ENCODE results near the gene KRT77.

KRT77 gene

GRCh38 chr12:52742822-52743457 is 39.6 kb upstream of the KRT77 start:
- no peak overlapping the region for H3K9ac ChIP-seq (ENCODE audit: low read depth, low read length, poor library complexity)
- no peak for DNase-seq (ENCODE audit: low spot score)
- no peak overlapping the region for H2BK5ac ChIP-seq (ENCODE audit: low read length)
- H2AK5ac ChIP-seq (ENCODE audit: low read depth, low read length) = no peak overlapping the region
- no peak overlapping the region for H2BK12ac ChIP-seq (ENCODE audit: low read length)
- H4K91ac ChIP-seq (ENCODE audit: low read depth, low read length, poor library complexity) = no peak overlapping the region
- H3K79me1 ChIP-seq (ENCODE audit: low read depth, low read length) = no peaks in the 10 kb centered on the region
- no peaks in the 10 kb centered on the region for H3K9me3 ChIP-seq (replicated peaks in 1 of 2; ENCODE audit: control insufficient read depth in 2 of 2, insufficient read depth in 1 of 2, low read depth in 1 of 2, low read length in 2 of 2)
- no peak overlapping the region for H2BK120ac ChIP-seq (ENCODE audit: low read depth, low read length)
- H4K8ac ChIP-seq (ENCODE audit: low read depth, low read length) = no peak overlapping the region
- no peaks in the 10 kb centered on the region for H3K36me3 ChIP-seq (replicated peaks in 1 of 2; ENCODE audit: control insufficient read depth in 2 of 2, insufficient read depth in 2 of 2, low read length in 2 of 2)
- no peak overlapping the region for H3K4me3 ChIP-seq (ENCODE audit: low read length in 2 of 2)
- no peak overlapping the region for H2BK15ac ChIP-seq (ENCODE audit: low read length)
- H3K27me3 ChIP-seq (ENCODE audit: control insufficient read depth in 3 of 3, insufficient read depth in 3 of 3, low read depth in 1 of 3, low read length in 3 of 3) = peaks cover 0 to 3% (median 0%) of the 10 kb centered on the region in 3 experiments
- no peak overlapping the region for H3K14ac ChIP-seq (ENCODE audit: low read length)
- no CpG with 5 or more reads among the region's 3 CpGs for WGBS, 2 donors (ENCODE audit: extremely low coverage in 2 of 2, insufficient read length in 2 of 2, insufficient replicate concordance in 1 of 2)
- H3K4me1 ChIP-seq (ENCODE audit: control insufficient read depth in 2 of 2, insufficient read depth in 1 of 2, low read depth in 1 of 2, low read length in 2 of 2) = no peaks in the 10 kb centered on the region
- H2AFZ ChIP-seq (ENCODE audit: low read length) = no peak overlapping the region
- H3K27ac ChIP-seq (replicated peaks; ENCODE audit: low read length) = no peak overlapping the region
- peak overlapping the region; percentile 19 for H3K18ac ChIP-seq (ENCODE audit: low read length)
- H3K23ac ChIP-seq (ENCODE audit: low read depth, low read length, poor library complexity) = no peak overlapping the region
- H3K4me2 ChIP-seq (ENCODE audit: insufficient read depth, low read length, poor library complexity, severe bottlenecking) = no peak overlapping the region
- no peak overlapping the region for H3K4ac ChIP-seq (ENCODE audit: low read length)

- no peak overlapping the region for H2AFZ ChIP-seq (ENCODE audit: low read length)
- H3K9ac ChIP-seq (ENCODE audit: low read depth, low read length, poor library complexity) = no peak overlapping the region
- no peaks in the 10 kb centered on the region for H3K79me1 ChIP-seq (ENCODE audit: low read depth, low read length)
- no peak overlapping the region for H3K23ac ChIP-seq (ENCODE audit: low read depth, low read length, poor library complexity)
- no peak overlapping the region for H4K91ac ChIP-seq (ENCODE audit: low read depth, low read length, poor library complexity)
- WGBS, 2 donors (ENCODE audit: extremely low coverage in 2 of 2, insufficient read length in 2 of 2, insufficient replicate concordance in 1 of 2) = no CpG with 5 or more reads among the region's 7 CpGs
- no peak overlapping the region for H3K4me3 ChIP-seq (ENCODE audit: low read length in 2 of 2)
- no peak overlapping the region for H3K4me2 ChIP-seq (ENCODE audit: insufficient read depth, low read length, poor library complexity, severe bottlenecking)
- no peak overlapping the region for H2AK5ac ChIP-seq (ENCODE audit: low read depth, low read length)
- no peaks in the 10 kb centered on the region for H3K9me3 ChIP-seq (replicated peaks in 1 of 2; ENCODE audit: control insufficient read depth in 2 of 2, insufficient read depth in 1 of 2, low read depth in 1 of 2, low read length in 2 of 2)
- no peaks in the 10 kb centered on the region for H3K4me1 ChIP-seq (ENCODE audit: control insufficient read depth in 2 of 2, insufficient read depth in 1 of 2, low read depth in 1 of 2, low read length in 2 of 2)
- no peak overlapping the region for H2BK5ac ChIP-seq (ENCODE audit: low read length)
- no peak overlapping the region for H3K18ac ChIP-seq (ENCODE audit: low read length)
- no peak overlapping the region for H3K4ac ChIP-seq (ENCODE audit: low read length)
- peaks cover 0 to 3% (median 0%) of the 10 kb centered on the region in 3 experiments for H3K27me3 ChIP-seq (ENCODE audit: control insufficient read depth in 3 of 3, insufficient read depth in 3 of 3, low read depth in 1 of 3, low read length in 3 of 3)
- no peaks in the 10 kb centered on the region for H3K36me3 ChIP-seq (replicated peaks in 1 of 2; ENCODE audit: control insufficient read depth in 2 of 2, insufficient read depth in 2 of 2, low read length in 2 of 2)
- H3K14ac ChIP-seq (ENCODE audit: low read length) = no peak overlapping the region
- H2BK15ac ChIP-seq (ENCODE audit: low read length) = no peak overlapping the region
- H2BK120ac ChIP-seq (ENCODE audit: low read depth, low read length) = no peak overlapping the region
- no peak overlapping the region for H3K27ac ChIP-seq (replicated peaks; ENCODE audit: low read length)
- H4K8ac ChIP-seq (ENCODE audit: low read depth, low read length) = no peak overlapping the region
- H2BK12ac ChIP-seq (ENCODE audit: low read length) = no peak overlapping the region
- DNase-seq (ENCODE audit: low spot score) = no peak
These were observed 38.9 kb upstream of the KRT77 start for GRCh38 chr12:52742196-52742580.

- no peak overlapping the region for H4K91ac ChIP-seq (ENCODE audit: low read depth, low read length, poor library complexity)
- no peak overlapping the region for H4K8ac ChIP-seq (ENCODE audit: low read depth, low read length)
- H2BK5ac ChIP-seq (ENCODE audit: low read length) = no peak overlapping the region
- no peak overlapping the region for H3K23ac ChIP-seq (ENCODE audit: low read depth, low read length, poor library complexity)
- H3K18ac ChIP-seq (ENCODE audit: low read length) = no peak overlapping the region
- H2AFZ ChIP-seq (ENCODE audit: low read length) = no peak overlapping the region
- H2AK5ac ChIP-seq (ENCODE audit: low read depth, low read length) = no peak overlapping the region
- no peaks in the 10 kb centered on the region for H3K36me3 ChIP-seq (replicated peaks in 1 of 2; ENCODE audit: control insufficient read depth in 2 of 2, insufficient read depth in 2 of 2, low read length in 2 of 2)
- no peak overlapping the region for H3K4me2 ChIP-seq (ENCODE audit: insufficient read depth, low read length, poor library complexity, severe bottlenecking)
- H3K9me3 ChIP-seq (replicated peaks in 1 of 2; ENCODE audit: control insufficient read depth in 2 of 2, insufficient read depth in 1 of 2, low read depth in 1 of 2, low read length in 2 of 2) = no peaks in the 10 kb centered on the region
- DNase-seq (ENCODE audit: low spot score) = peak; percentile 83
- H2BK12ac ChIP-seq (ENCODE audit: low read length) = no peak overlapping the region
- no peaks in the 10 kb centered on the region for H3K79me1 ChIP-seq (ENCODE audit: low read depth, low read length)
- no peaks in the 10 kb centered on the region for H3K4me1 ChIP-seq (ENCODE audit: control insufficient read depth in 2 of 2, insufficient read depth in 1 of 2, low read depth in 1 of 2, low read length in 2 of 2)
- H3K14ac ChIP-seq (ENCODE audit: low read length) = no peak overlapping the region
- H3K4me3 ChIP-seq (ENCODE audit: low read length in 2 of 2) = no peak overlapping the region
- no peak overlapping the region for H3K27ac ChIP-seq (replicated peaks; ENCODE audit: low read length)
- no peak overlapping the region for H3K9ac ChIP-seq (ENCODE audit: low read depth, low read length, poor library complexity)
- H2BK120ac ChIP-seq (ENCODE audit: low read depth, low read length) = no peak overlapping the region
- H2BK15ac ChIP-seq (ENCODE audit: low read length) = no peak overlapping the region
- WGBS, 2 donors (ENCODE audit: extremely low coverage in 2 of 2, insufficient read length in 2 of 2, insufficient replicate concordance in 1 of 2) = no CpG with 5 or more reads among the region's 16 CpGs
- peaks cover 0 to 3% (median 0%) of the 10 kb centered on the region in 3 experiments for H3K27me3 ChIP-seq (ENCODE audit: control insufficient read depth in 3 of 3, insufficient read depth in 3 of 3, low read depth in 1 of 3, low read length in 3 of 3)
- no peak overlapping the region for H3K4ac ChIP-seq (ENCODE audit: low read length)
These were observed 38.3 kb upstream of the KRT77 start for GRCh38 chr12:52741375-52742195.

- Histone ChIP-seq H2BK12ac (ENCODE audit: low read length) (no peak overlapping the region), H4K8ac (ENCODE audit: low read depth, low read length) (no peak overlapping the region), H3K4ac (ENCODE audit: low read length) (no peak overlapping the region), H3K14ac (ENCODE audit: low read length) (no peak overlapping the region), H4K91ac (ENCODE audit: low read depth, low read length, poor library complexity) (no peak overlapping the region), H3K9me3 (replicated peaks in 1 of 2; ENCODE audit: control insufficient read depth in 2 of 2, insufficient read depth in 1 of 2, low read depth in 1 of 2, low read length in 2 of 2) (no peaks in the 10 kb centered on the region), H2AFZ (ENCODE audit: low read length) (no peak overlapping the region), H3K27me3 (ENCODE audit: control insufficient read depth in 3 of 3, insufficient read depth in 3 of 3, low read depth in 1 of 3, low read length in 3 of 3) (peaks cover 0 to 3% (median 0%) of the 10 kb centered on the region in 3 experiments), H3K4me1 (ENCODE audit: control insufficient read depth in 2 of 2, insufficient read depth in 1 of 2, low read depth in 1 of 2, low read length in 2 of 2) (no peaks in the 10 kb centered on the region), H2BK5ac (ENCODE audit: low read length) (no peak overlapping the region), H3K27ac (replicated peaks; ENCODE audit: low read length) (no peak overlapping the region), H2AK5ac (ENCODE audit: low read depth, low read length) (no peak overlapping the region), H2BK120ac (ENCODE audit: low read depth, low read length) (no peak overlapping the region), H3K79me1 (ENCODE audit: low read depth, low read length) (no peaks in the 10 kb centered on the region), H3K9ac (ENCODE audit: low read depth, low read length, poor library complexity) (no peak overlapping the region), H3K36me3 (replicated peaks in 1 of 2; ENCODE audit: control insufficient read depth in 2 of 2, insufficient read depth in 2 of 2, low read length in 2 of 2) (no peaks in the 10 kb centered on the region), H3K18ac (ENCODE audit: low read length) (no peak overlapping the region), H2BK15ac (ENCODE audit: low read length) (no peak overlapping the region), H3K4me2 (ENCODE audit: insufficient read depth, low read length, poor library complexity, severe bottlenecking) (no peak overlapping the region), H3K23ac (ENCODE audit: low read depth, low read length, poor library complexity) (no peak overlapping the region), H3K4me3 (ENCODE audit: low read length in 2 of 2) (no peak overlapping the region)
- no peak for DNase-seq (ENCODE audit: low spot score)
These were observed 37.3 kb upstream of the KRT77 start for GRCh38 chr12:52740584-52740983.

Data from neuronal stem cell (in vitro differentiated cells).